Mucosa of rectum (tissue), 2 donors: ENCODE results near the gene VAV3.
A peak's percentile ranks its signal among the peaks of the same experiment; 100 is the strongest.

ENCODE experiments used
- H3K27ac ChIP-seq, 2 donors: one replicate each; pipeline ENCODE4 v1.7.0; 2013; ENCODE audit warnings: inconsistent platforms in 2 of 2, low read depth in 2 of 2, low read length in 2 of 2
- H3K27me3 ChIP-seq, 2 donors: one replicate each; pipeline ENCODE4 v1.7.0; 2013; ENCODE audit warnings: low read length in 2 of 2; ENCODE audit not compliant: control insufficient read depth in 2 of 2, insufficient read depth in 2 of 2
- H3K36me3 ChIP-seq, 2 donors: one replicate each; pipeline ENCODE4 v1.7.0; 2013; ENCODE audit warnings: low read length in 2 of 2; ENCODE audit not compliant: control insufficient read depth in 2 of 2, insufficient read depth in 2 of 2
- H3K4me1 ChIP-seq, 2 donors: one replicate each; pipeline ENCODE4 v1.7.0; 2013; ENCODE audit warnings: low read length in 2 of 2, mild to moderate bottlenecking in 1 of 2; ENCODE audit not compliant: control insufficient read depth in 2 of 2, insufficient read depth in 2 of 2
- H3K4me3 ChIP-seq, 2 donors: one replicate each; pipeline ENCODE4 v1.7.0; 2013; ENCODE audit warnings: low read length in 2 of 2
- H3K9ac ChIP-seq, 2 donors: one replicate each; pipeline ENCODE4 v1.7.0; 2013; ENCODE audit warnings: low read length in 2 of 2, low read depth in 1 of 2, mild to moderate bottlenecking in 1 of 2
- H3K9me3 ChIP-seq, 2 donors: one replicate each; pipeline ENCODE4 v1.7.0; 2013; ENCODE audit warnings: low read length in 2 of 2; ENCODE audit not compliant: control insufficient read depth in 2 of 2
- donor health status: healthy.
- donor health status: Normal muscosa, but diverticular disease.

VAV3 gene

GRCh38 chr1:107535091-107535490, 429.9 kb downstream of the VAV3 start:
- H3K27ac ChIP-seq, result peak overlapping the region; percentile 57 to 72
- H3K36me3 ChIP-seq, result no peaks in the 10 kb centered on the region
- peak overlapping the region in 1 of 2 donors; percentile 9 for H3K9ac ChIP-seq
- no peaks in the 10 kb centered on the region for H3K9me3 ChIP-seq
- H3K4me3 ChIP-seq, result peak overlapping the region in 1 of 2 donors; percentile 21
- H3K27me3 ChIP-seq, result no peaks in the 10 kb centered on the region
- H3K4me1 ChIP-seq, result peaks cover 2 to 21% of the 10 kb centered on the region in 2 donors

GRCh38 chr1:107534632-107535031, 430.3 kb downstream of the VAV3 start:
- H3K27ac ChIP-seq, result peak overlapping the region; percentile 57 to 72
- no peaks in the 10 kb centered on the region for H3K9me3 ChIP-seq
- H3K4me1 ChIP-seq, result peaks cover 2 to 21% of the 10 kb centered on the region in 2 donors
- H3K27me3 ChIP-seq, result no peaks in the 10 kb centered on the region
- no peak overlapping the region for H3K9ac ChIP-seq
- no peaks in the 10 kb centered on the region for H3K36me3 ChIP-seq
- H3K4me3 ChIP-seq, result no peak overlapping the region

- H3K4me3 ChIP-seq, result no peak overlapping the region
- peaks cover 2 to 21% of the 10 kb centered on the region in 2 donors for H3K4me1 ChIP-seq
- H3K27ac ChIP-seq, result no peak overlapping the region
- H3K36me3 ChIP-seq, result no peaks in the 10 kb centered on the region
- H3K9me3 ChIP-seq, result no peaks in the 10 kb centered on the region
- H3K27me3 ChIP-seq, result no peaks in the 10 kb centered on the region
- no peak overlapping the region for H3K9ac ChIP-seq
Measured at GRCh38 chr1:107533436-107533835, 431.5 kb downstream of the VAV3 start.

- Histone ChIP-seq H3K9ac (no peak overlapping the region), H3K27me3 (no peaks in the 10 kb centered on the region), H3K4me1 (peaks cover 2 to 21% of the 10 kb centered on the region in 2 donors), H3K36me3 (no peaks in the 10 kb centered on the region), H3K4me3 (no peak overlapping the region), H3K9me3 (no peaks in the 10 kb centered on the region), H3K27ac (no peak overlapping the region)
Measured at GRCh38 chr1:107532318-107532717, 432.7 kb downstream of the VAV3 start.

GRCh38 chr1:107531065-107531908, 433.7 kb downstream of the VAV3 start:
- Histone ChIP-seq H3K9me3 (no peaks in the 10 kb centered on the region), H3K27ac (no peak overlapping the region), H3K27me3 (no peaks in the 10 kb centered on the region), H3K36me3 (no peaks in the 10 kb centered on the region), H3K4me1 (peaks cover 2 to 17% of the 10 kb centered on the region in 2 donors), H3K9ac (no peak overlapping the region), H3K4me3 (no peak overlapping the region)

- no peaks in the 10 kb centered on the region for H3K9me3 ChIP-seq
- no peaks in the 10 kb centered on the region for H3K27me3 ChIP-seq
- no peak overlapping the region for H3K27ac ChIP-seq
- H3K9ac ChIP-seq, result no peak overlapping the region
- H3K4me3 ChIP-seq, result no peak overlapping the region
- no peaks in the 10 kb centered on the region for H3K36me3 ChIP-seq
- peaks cover 2 to 10% of the 10 kb centered on the region in 2 donors for H3K4me1 ChIP-seq
Measured at GRCh38 chr1:107530543-107530942, 434.4 kb downstream of the VAV3 start.

- H3K27ac ChIP-seq, result no peak overlapping the region
- no peak overlapping the region for H3K4me3 ChIP-seq
- no peak overlapping the region for H3K9ac ChIP-seq
- peaks cover under 1 to 2% of the 10 kb centered on the region in 2 donors for H3K4me1 ChIP-seq
- no peaks in the 10 kb centered on the region for H3K36me3 ChIP-seq
- H3K9me3 ChIP-seq, result no peaks in the 10 kb centered on the region
- no peaks in the 10 kb centered on the region for H3K27me3 ChIP-seq
Measured at GRCh38 chr1:107529511-107530149, 435.4 kb downstream of the VAV3 start.

GRCh38 chr1:107526524-107527198, 438.3 kb downstream of the VAV3 start:
- Histone ChIP-seq H3K27ac (no peak overlapping the region), H3K9ac (no peak overlapping the region), H3K36me3 (no peaks in the 10 kb centered on the region), H3K9me3 (no peaks in the 10 kb centered on the region), H3K4me3 (no peak overlapping the region), H3K27me3 (no peaks in the 10 kb centered on the region), H3K4me1 (no peaks in the 10 kb centered on the region)

GRCh38 chr1:107525961-107526360, 439.0 kb downstream of the VAV3 start:
- Histone ChIP-seq H3K36me3 (no peaks in the 10 kb centered on the region), H3K27ac (no peak overlapping the region), H3K9ac (no peak overlapping the region), H3K9me3 (no peaks in the 10 kb centered on the region), H3K27me3 (no peaks in the 10 kb centered on the region), H3K4me3 (no peak overlapping the region), H3K4me1 (no peaks in the 10 kb centered on the region)

- H3K9ac ChIP-seq, result no peak overlapping the region
- no peaks in the 10 kb centered on the region for H3K36me3 ChIP-seq
- no peak overlapping the region for H3K27ac ChIP-seq
- H3K9me3 ChIP-seq, result no peaks in the 10 kb centered on the region
- H3K4me3 ChIP-seq, result no peak overlapping the region
- no peaks in the 10 kb centered on the region for H3K27me3 ChIP-seq
- no peaks in the 10 kb centered on the region for H3K4me1 ChIP-seq
Measured at GRCh38 chr1:107525145-107525544, 439.8 kb downstream of the VAV3 start.
